ENCODE data around the gene ZNF81. TPM values are rescaled to one million over a fixed set of nuclear protein-coding genes. Genes with fewer than 3 reads are reported as not detected.

Gene ZNF81
- total RNA-seq, 1 experiment from 2014 or later, result 4.8 TPM

DNA sequence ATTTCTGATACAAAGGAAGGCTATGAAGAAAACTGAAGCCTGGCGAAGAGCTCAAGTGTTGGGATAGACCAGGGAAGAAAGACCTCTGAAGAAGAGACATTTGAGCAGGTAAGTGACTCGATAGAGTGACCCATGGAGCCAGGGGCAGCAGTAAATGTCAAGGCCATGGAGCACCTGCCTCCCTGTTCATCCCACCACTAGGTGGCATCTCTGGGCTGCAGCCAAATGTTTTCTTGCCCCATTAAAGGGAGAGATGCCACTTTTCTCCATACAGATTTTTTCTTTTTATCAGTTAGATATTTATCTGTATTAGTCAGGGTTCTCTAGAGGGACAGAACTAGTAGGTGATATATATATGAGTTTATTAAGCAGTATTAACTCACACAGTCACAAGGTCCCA lies 4.9 kb upstream of the ZNF81 start (continued):
- TF ChIP-seq, protein P1, sequence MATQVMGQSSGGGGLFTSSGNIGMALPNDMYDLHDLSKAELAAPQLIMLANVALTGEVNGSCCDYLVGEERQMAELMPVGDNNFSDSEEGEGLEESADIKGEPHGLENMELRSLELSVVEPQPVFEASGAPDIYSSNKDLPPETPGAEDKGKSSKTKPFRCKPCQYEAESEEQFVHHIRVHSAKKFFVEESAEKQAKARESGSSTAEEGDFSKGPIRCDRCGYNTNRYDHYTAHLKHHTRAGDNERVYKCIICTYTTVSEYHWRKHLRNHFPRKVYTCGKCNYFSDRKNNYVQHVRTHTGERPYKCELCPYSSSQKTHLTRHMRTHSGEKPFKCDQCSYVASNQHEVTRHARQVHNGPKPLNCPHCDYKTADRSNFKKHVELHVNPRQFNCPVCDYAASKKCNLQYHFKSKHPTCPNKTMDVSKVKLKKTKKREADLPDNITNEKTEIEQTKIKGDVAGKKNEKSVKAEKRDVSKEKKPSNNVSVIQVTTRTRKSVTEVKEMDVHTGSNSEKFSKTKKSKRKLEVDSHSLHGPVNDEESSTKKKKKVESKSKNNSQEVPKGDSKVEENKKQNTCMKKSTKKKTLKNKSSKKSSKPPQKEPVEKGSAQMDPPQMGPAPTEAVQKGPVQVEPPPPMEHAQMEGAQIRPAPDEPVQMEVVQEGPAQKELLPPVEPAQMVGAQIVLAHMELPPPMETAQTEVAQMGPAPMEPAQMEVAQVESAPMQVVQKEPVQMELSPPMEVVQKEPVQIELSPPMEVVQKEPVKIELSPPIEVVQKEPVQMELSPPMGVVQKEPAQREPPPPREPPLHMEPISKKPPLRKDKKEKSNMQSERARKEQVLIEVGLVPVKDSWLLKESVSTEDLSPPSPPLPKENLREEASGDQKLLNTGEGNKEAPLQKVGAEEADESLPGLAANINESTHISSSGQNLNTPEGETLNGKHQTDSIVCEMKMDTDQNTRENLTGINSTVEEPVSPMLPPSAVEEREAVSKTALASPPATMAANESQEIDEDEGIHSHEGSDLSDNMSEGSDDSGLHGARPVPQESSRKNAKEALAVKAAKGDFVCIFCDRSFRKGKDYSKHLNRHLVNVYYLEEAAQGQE (IDR thresholded peaks at IDR 0.05; ENCODE audit: low read depth), result no peak

DNA sequence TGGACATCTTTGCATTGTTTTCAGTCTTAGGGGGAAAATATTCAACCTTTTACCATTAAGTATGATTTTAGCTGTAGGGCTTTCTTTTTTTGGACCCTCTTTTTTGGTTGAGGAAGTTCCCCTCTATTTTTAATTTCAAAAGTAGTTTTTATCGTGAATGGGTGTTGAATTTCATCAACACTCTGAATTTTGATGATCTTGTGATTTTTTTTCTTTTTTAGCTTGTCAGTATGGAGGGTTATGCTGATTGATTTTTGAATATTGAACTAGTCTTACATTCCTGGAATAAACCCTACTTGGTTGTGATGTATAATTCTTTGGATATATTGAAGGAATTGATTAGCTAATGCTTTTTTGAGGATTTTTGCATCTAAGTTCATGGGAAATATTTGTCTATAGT lies 1.7 kb downstream of the ZNF81 start:
- BruUV-seq (replicated peaks), result no TSS peak
- no peaks in the 10 kb centered on the region; the same call in 1 of the 2 replicates for H3K79me2 ChIP-seq (ENCODE audit: insufficient read depth, low read length)
- no peaks in the 10 kb centered on the region for H3K9me3 ChIP-seq (ENCODE audit: control insufficient read depth in 1 of 2, insufficient read depth in 1 of 2, low read depth in 1 of 2, low read length in 2 of 2)
- H3K27me3 ChIP-seq (ENCODE audit: insufficient read depth, low read length), result no peaks in the 10 kb centered on the region
- ChIA-PET POLR2A (no interaction called here), CTCF (no interaction called here), RAD21 (ENCODE audit: low non-redundant PET in 1 of 2, low total read pairs in 2 of 2, uncharacterized antibody in 2 of 2, unreplicated experiment in 2 of 2) (no interaction called here)
- no peaks in the 10 kb centered on the region for H3K4me1 ChIP-seq (ENCODE audit: control insufficient read depth in 1 of 2, insufficient read depth in 2 of 2, low read length in 2 of 2)
- no peak overlapping the region for H3K9ac ChIP-seq (ENCODE audit: low read length)
- no peak overlapping the region for H3K4me3 ChIP-seq (replicated peaks in 1 of 2; ENCODE audit: low read depth in 1 of 2, low read length in 2 of 2)
- H3K36me3 ChIP-seq (ENCODE audit: control insufficient read depth in 1 of 2, insufficient read depth in 2 of 2, low read length in 2 of 2), result no peaks in the 10 kb centered on the region
- H4K20me1 ChIP-seq (ENCODE audit: insufficient read depth), result no peaks in the 10 kb centered on the region
- H3K27ac ChIP-seq (ENCODE audit: low read depth, low read length), result no peak overlapping the region
- DNase-seq (ENCODE audit: low read depth, low spot score) (no peak), ATAC-seq (no peak)
- no peak overlapping the region for H2AFZ ChIP-seq (ENCODE audit: low read depth, low read length, poor library complexity, severe bottlenecking)
- H3K9me2 ChIP-seq (ENCODE audit: insufficient read depth), result no peaks in the 10 kb centered on the region
- intact Hi-C loops (cut with micrococcal nuclease), result loop anchor here (10.0 kb wide), 1 partner anchor 274 kb away; the partner anchor contains the start of gene ARAF
- peak overlapping the region; percentile 77; the same call in 1 of the 2 replicates for H3K4me2 ChIP-seq (ENCODE audit: low read length)
- TF ChIP-seq, protein P2, sequence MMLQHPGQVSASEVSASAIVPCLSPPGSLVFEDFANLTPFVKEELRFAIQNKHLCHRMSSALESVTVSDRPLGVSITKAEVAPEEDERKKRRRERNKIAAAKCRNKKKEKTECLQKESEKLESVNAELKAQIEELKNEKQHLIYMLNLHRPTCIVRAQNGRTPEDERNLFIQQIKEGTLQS (IDR thresholded peaks at IDR 0.05), result no peak
- TF ChIP-seq ZNF274 (IDR thresholded peaks at IDR 0.05; ENCODE audit: low read depth, low read length) (no peak), EZH2 (IDR thresholded peaks at IDR 0.05) (no peak), CEBPB (IDR thresholded peaks at IDR 0.05; ENCODE audit: low read depth) (no peak), RAD21 (IDR thresholded peaks at IDR 0.05; ENCODE audit: low read depth) (no peak), ZFX (IDR thresholded peaks at IDR 0.05) (no peak), TCF7L2 (IDR thresholded peaks at IDR 0.05; ENCODE audit: borderline replicate concordance, extremely low read depth, insufficient read depth, insufficient read length) (no peak), EZH2phosphoT487 (IDR thresholded peaks at IDR 0.05; ENCODE audit: borderline replicate concordance) (no peak), FOSL1 (IDR thresholded peaks at IDR 0.05; ENCODE audit: low read depth) (no peak)
- TF ChIP-seq, protein P1 (IDR thresholded peaks at IDR 0.05; ENCODE audit: low read depth), result no peak
- TF ChIP-seq, protein P3, sequence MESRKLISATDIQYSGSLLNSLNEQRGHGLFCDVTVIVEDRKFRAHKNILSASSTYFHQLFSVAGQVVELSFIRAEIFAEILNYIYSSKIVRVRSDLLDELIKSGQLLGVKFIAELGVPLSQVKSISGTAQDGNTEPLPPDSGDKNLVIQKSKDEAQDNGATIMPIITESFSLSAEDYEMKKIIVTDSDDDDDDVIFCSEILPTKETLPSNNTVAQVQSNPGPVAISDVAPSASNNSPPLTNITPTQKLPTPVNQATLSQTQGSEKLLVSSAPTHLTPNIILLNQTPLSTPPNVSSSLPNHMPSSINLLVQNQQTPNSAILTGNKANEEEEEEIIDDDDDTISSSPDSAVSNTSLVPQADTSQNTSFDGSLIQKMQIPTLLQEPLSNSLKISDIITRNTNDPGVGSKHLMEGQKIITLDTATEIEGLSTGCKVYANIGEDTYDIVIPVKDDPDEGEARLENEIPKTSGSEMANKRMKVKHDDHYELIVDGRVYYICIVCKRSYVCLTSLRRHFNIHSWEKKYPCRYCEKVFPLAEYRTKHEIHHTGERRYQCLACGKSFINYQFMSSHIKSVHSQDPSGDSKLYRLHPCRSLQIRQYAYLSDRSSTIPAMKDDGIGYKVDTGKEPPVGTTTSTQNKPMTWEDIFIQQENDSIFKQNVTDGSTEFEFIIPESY (IDR thresholded peaks at IDR 0.05; ENCODE audit: extremely low read depth, insufficient replicate concordance, low read length), result no peak
- TF ChIP-seq, protein P4, sequence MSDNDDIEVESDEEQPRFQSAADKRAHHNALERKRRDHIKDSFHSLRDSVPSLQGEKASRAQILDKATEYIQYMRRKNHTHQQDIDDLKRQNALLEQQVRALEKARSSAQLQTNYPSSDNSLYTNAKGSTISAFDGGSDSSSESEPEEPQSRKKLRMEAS (IDR thresholded peaks at IDR 0.05), result no peak

Measured in HCT116 (cell line).